ENCODE data around the gene GRIK5.

The GRIK5 gene

DNA sequence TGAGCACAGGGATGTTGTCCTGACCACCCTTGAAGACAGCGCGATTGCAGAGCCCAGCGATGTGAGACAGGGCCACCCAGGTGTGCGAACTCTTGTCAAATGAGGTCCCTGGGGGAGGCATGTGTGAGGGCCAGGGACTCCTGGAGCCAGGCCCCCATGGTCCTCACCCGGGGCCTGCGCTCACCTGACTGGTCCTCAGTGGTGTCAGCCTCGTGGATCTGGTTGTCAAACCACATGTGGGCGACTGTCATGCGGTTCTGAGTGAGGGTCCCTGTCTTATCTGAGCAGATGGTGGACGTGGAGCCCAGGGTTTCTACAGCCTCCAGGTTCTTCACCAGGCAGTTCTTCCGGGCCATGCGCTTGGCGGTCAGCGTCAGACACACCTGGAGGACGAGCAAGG lies 88.3 kb downstream of the GRIK5 start:
- no peak for DNase-seq

- no peak for DNase-seq
Measured at GRCh38 chr19:41978470-41978869, 91.5 kb downstream of the GRIK5 start.

DNA sequence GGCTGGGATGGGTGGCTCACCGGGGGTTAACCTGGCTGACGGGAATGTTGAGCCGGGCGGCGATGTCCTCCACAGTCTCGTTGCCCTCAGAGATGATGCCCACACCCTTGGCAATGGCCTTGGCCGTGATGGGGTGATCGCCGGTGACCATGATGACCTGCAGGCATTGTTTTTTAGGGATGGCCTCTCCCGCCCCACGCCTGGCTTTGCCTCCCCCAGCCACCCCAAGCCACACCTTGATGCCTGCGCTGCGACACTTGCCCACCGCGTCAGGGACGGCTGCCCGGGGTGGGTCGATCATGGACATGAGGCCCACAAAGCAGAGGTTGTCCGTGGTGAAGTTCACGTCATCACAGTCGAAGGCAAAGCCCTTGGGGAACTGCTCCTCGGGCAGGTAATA lies 92.1 kb downstream of the GRIK5 start:
- DNase-seq = no peak

DNA sequence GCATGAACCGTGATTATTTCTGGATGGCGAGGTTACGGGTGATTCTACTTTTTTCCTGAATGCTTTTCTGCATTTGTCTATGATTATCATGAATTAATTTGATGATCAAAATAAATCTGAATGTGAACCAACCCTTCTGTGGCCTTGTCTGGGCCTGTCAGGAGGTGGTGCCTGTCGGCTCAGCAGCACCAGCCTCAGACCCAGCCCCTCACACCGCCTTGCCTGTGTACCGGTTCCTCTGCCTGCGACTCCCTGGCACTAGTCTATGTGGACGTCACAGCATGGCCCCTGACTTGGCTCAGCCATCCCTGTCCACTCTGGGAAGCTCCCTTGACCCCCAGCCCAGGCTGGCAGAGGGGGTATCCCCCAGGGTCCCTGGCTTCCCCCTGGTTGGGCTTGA lies 95.4 kb downstream of the GRIK5 start:
- DNase-seq = no peak

- no peak for DNase-seq
Measured at GRCh38 chr19:41971363-41971762, 98.6 kb downstream of the GRIK5 start.

GRCh38 chr19:41969772-41970458 lies 100.1 kb downstream of the GRIK5 start:
- no peak for DNase-seq

GRCh38 chr19:41968751-41969595 lies 101.0 kb downstream of the GRIK5 start:
- DNase-seq = no peak

DNA sequence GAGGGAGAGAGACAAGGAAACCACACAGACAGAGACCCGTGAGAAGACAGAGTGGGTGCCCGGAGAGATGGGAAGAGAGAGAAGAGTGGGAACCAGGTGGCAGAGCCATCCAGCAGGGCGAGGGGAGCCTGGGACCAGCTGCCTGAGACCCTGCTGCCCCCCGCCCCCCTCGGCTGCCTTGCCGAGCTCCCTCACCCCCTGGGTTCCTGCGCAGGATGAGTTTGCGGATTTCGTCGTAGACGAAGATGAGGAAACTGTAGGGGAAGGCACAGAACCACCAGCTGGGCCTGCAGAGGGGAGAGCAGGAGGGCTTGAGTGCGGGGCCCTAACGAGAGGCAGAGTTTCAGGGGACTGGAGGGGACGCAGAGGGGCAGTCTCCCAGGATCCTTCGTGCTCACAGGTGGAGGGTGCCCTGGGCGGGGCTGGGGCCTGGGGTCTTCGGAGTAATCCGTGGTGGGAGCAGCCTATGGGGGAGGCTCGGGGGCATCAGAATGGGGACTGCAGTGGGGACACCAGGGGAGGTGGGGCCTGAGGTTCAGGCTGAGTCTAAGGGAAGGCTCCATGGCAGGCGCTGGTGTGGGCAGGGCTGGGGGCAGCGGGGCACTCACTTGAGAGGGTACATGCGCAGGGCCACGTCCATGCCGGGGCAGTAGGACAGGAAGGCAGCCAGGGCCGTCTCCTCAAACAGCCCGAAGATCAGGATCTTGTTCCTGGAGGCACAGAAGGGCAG lies 102.8 kb downstream of the GRIK5 start:
- no peak for DNase-seq

DNA sequence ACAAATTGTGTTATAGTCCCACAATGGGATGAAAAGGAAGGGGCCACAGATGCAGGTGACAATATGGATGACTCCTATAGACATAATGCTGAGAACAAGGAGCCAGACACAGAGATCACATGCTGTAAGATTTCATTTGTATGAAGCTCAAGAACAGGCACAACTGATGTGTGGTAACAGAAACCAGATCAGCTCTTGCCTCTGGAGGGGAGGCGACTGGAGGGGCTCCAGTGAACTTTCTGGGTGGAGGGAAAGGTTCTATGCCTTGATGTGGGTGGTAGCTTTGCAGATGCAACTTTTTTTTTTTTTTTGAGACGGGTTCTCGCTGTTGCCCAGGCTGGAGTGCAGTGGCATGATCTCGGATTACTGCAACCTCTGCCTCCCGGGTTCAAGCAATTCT lies 104.9 kb downstream of the GRIK5 start:
- no peak for DNase-seq

GRCh38 chr19:41960973-41961372 lies 109.0 kb downstream of the GRIK5 start:
- DNase-seq = no peak

GRCh38 chr19:41959056-41960053 lies 110.7 kb downstream of the GRIK5 start, which contains the start of gene RABAC1:
Gene RABAC1 (minus strand): TSS chr19:41959321. CDS start chr19:41959292, 29 bp downstream.
- DNase-seq = peak; percentile 85

- peak; percentile 85 for DNase-seq
Measured at GRCh38 chr19:41958367-41959055, 111.5 kb downstream of the GRIK5 start.

- DNase-seq = peak; percentile 39
Measured at GRCh38 chr19:41957838-41958366, 112.1 kb downstream of the GRIK5 start.

DNA sequence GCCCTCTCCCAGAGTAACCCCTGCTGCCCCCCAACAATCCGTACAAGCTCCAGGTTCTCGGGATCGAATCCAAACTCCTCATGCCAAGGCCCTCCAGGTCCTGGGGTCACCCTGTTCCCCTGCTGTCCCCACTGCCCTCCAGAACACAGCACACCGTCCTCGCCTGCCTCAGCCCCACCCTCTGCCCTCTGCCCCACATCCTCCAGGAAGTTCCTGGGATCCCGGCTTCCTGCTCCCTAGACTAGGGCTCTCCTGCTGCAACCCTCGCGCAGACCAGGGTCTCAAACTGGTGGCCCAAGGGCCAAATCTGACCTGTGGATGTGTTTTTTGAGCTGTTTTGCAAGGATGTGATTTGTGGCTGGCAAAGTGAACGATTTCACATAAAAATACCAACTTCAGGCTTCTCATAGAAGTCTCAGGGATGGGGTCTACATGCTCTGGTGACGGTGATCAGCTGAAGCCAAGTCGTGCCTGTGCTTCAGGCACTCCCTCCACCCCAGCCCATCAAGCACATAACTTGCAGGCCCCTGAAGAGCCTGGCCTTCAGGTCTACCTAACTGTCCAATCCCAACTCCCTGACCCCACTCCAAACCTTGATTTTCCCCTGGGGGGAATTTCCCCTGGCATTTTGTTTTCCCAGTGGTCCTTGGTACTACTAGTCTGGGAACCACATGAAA lies 112.7 kb downstream of the GRIK5 start:
- no peak for DNase-seq

DNA sequence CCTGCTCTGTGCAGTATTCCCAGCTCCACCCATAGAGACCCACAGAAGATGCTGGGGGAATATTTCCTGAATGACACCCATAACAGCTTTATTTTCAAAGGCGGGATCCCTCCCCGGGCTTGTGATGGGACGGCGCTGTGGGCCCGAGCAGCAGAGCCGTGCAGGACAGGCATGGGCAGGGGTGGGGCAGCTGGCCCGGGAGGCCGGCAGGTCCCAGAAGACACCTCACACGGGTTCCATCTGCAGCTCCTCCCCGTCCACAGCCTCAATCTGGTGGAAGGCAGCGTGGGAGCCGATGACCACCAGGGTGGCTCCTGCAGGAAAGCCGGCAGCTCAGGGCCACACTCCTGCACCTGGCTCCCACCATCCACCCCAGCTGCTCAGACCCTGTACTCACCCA lies 113.4 kb downstream of the GRIK5 start:
- no peak for DNase-seq

DNA sequence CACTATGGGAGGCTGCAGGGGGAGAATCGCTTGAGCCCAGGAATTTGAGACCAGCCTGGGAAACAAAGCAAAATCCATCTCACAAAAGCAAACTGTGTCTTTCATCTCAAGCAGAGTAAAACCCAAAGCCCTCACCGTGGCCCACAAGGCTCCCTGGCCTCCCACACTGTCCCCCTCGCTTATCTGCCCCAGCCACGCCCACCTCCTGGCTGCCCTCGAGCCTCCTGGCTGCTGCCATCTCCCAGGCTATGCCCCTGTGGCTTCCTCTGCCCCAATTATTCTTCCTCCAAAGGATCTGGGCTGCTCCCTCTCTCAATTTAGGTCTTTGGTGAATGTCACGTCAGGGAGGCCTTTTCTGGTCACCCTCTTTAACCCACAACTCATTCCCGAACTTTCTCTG lies 114.5 kb downstream of the GRIK5 start:
- no peak for DNase-seq

DNA sequence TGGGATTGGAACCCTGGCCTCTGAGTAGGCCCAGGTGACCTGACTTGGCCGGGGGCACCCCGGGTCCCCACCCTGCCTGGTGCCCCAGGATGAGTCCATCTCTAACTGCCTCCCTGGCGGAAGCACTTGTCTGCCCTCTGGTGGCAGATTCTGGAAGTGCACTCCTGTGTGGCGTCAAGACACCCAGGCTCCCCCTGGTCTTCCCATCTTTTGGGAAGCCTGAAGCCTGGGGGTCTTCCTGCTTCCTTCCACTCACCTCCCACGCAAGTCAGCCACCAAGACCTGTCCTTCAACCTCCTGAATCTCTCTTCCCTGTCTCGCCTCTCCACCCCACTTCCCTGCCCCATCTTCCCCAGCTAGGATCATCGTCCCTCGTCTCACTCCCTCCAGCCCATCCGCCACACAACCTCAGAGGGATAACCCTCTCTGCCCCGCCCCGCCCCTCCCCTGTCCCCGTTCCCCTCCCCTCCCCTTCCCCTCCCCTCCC lies 118.3 kb downstream of the GRIK5 start:
- DNase-seq = peak; percentile 93
